Esophagus muscularis mucosa (tissue), 4 donors: ENCODE data around the gene EYA2. TPM values are rescaled to one million over a fixed set of nuclear protein-coding genes. Genes with fewer than 3 reads are reported as not detected.

ENCODE experiments used
- DNase-seq: peaks from one replicate; pipeline ENCODE4 v3.0.0-alpha.2; 2017; ENCODE audit errors: extremely low spot score
- H3K27ac ChIP-seq, 4 donors: fragments of 200-600 bp; sonication (generic); replicated peaks in 1 of 4; 1 replicate in 3 of 4; 2 replicates in 1 of 4; pipeline ENCODE4 v1.5.1; 2016 to 2019; ENCODE audit warnings: mild to moderate bottlenecking in 1 of 4
- H3K27me3 ChIP-seq, 4 donors: fragments of 200-600 bp; sonication (generic); one replicate each; pipeline versions ENCODE4 v1.5.1 to v1.6.0; 2016 to 2019
- H3K36me3 ChIP-seq, 4 donors: fragments of 200-600 bp; sonication (generic); one replicate each; pipeline ENCODE4 v1.5.1; 2016 to 2019
- H3K4me1 ChIP-seq, 4 donors: fragments of 200-600 bp; sonication (generic); one replicate each; pipeline ENCODE4 v1.5.1; 2016 to 2019
- H3K4me3 ChIP-seq, 4 donors: fragments of 200-600 bp; sonication (generic); 1 replicate in 2 of 4; 2 replicates in 2 of 4; pipeline ENCODE4 v1.5.1; 2016 to 2019; ENCODE audit warnings: mild to moderate bottlenecking in 4 of 4, moderate library complexity in 1 of 4
- H3K9me3 ChIP-seq, 4 donors: fragments of 200-600 bp; sonication (generic); 1 replicate in 3 of 4; 2 replicates in 1 of 4; pipeline ENCODE4 v1.5.1; 2016 to 2019
- EP300 ChIP-seq: sonication (generic); formaldehyde crosslinking; IDR thresholded peaks from one replicate; pipeline ENCODE4 v1.6.1; 2017; ENCODE audit warnings: antibody characterized with exemption
- POLR2A ChIP-seq: fragments of 450-650 bp; IDR thresholded peaks from one replicate; pipeline ENCODE4 v1.6.1; 2017; ENCODE audit warnings: antibody characterized with exemption, moderate library complexity, mild to moderate bottlenecking, low read depth
- POLR2AphosphoS5 ChIP-seq, 2 donors: sonication (generic); formaldehyde crosslinking; IDR thresholded peaks; one replicate each; pipeline ENCODE4 v1.6.1; 2017; ENCODE audit warnings: antibody characterized with exemption in 2 of 2
- WGBS: methylation state at CpG from one replicate; pipeline ENCODE4 v1.1.5; 2018; 5-methylcytosine and 5-hydroxymethylcytosine counted together
- intact Hi-C: fragments of 100-400 bp; cut with DNase I; formaldehyde crosslinking; loops from one replicate; pipeline ENCODE4 v1.15.1; 2023
- total RNA-seq, 4 donors: library from RNA; depleted of rRNA; stranded (reverse); fragments of >200 nt; gene quantifications; one replicate each; pipeline versions ENCODE4 v1.1.0 to v1.2.1, GENCODE V29; 2016
- TF ChIP-seq, protein P1 (sequence below), 3 experiments: fragments of 200-600 bp in 2 of 3; fragments of 450-650 bp in 1 of 3; sonication (generic) in 2 of 3; IDR thresholded peaks; one replicate each; pipeline ENCODE4 v1.5.1; 2017 to 2019; ENCODE audit warnings: antibody characterized with exemption in 3 of 3, mild to moderate bottlenecking in 2 of 3, moderate library complexity in 1 of 3

The EYA2 gene
- total RNA-seq, 4 donors from 2014 or later: 1.2 to 5.9 (median 4.2) TPM

GRCh38 chr20:47154089-47154488 lies 259.4 kb downstream of the EYA2 start:
- no peak overlapping the region for H3K27ac ChIP-seq
- H3K4me1 ChIP-seq: no peaks in the 10 kb centered on the region
- no peak overlapping the region for H3K4me3 ChIP-seq
- H3K27me3 ChIP-seq: no peaks in the 10 kb centered on the region
- intact Hi-C loops: no loop called here
- H3K36me3 ChIP-seq: no peaks in the 10 kb centered on the region
- H3K9me3 ChIP-seq: no peaks in the 10 kb centered on the region
- WGBS: 95% methylated on average over 2 of the region's 2 CpGs
- no peak for DNase-seq
- TF ChIP-seq, protein P1, sequence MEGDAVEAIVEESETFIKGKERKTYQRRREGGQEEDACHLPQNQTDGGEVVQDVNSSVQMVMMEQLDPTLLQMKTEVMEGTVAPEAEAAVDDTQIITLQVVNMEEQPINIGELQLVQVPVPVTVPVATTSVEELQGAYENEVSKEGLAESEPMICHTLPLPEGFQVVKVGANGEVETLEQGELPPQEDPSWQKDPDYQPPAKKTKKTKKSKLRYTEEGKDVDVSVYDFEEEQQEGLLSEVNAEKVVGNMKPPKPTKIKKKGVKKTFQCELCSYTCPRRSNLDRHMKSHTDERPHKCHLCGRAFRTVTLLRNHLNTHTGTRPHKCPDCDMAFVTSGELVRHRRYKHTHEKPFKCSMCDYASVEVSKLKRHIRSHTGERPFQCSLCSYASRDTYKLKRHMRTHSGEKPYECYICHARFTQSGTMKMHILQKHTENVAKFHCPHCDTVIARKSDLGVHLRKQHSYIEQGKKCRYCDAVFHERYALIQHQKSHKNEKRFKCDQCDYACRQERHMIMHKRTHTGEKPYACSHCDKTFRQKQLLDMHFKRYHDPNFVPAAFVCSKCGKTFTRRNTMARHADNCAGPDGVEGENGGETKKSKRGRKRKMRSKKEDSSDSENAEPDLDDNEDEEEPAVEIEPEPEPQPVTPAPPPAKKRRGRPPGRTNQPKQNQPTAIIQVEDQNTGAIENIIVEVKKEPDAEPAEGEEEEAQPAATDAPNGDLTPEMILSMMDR (IDR thresholded peaks at IDR 0.05): no peak
- TF ChIP-seq POLR2A: no peak
- TF ChIP-seq POLR2AphosphoS5 (IDR thresholded peaks at IDR 0.05): no peak
- no peak for TF ChIP-seq EP300

GRCh38 chr20:47156301-47157137 lies 261.9 kb downstream of the EYA2 start:
- Histone ChIP-seq H3K9me3 (no peaks in the 10 kb centered on the region), H3K27me3 (no peaks in the 10 kb centered on the region), H3K27ac (no peak overlapping the region), H3K4me1 (no peaks in the 10 kb centered on the region), H3K4me3 (no peak overlapping the region), H3K36me3 (no peaks in the 10 kb centered on the region)
- WGBS: 62% methylated on average over 10 of the region's 10 CpGs
- intact Hi-C loops: no loop called here
- TF ChIP-seq EP300 (no peak), POLR2AphosphoS5 (IDR thresholded peaks at IDR 0.05) (no peak), POLR2A (no peak)
- TF ChIP-seq, protein P1 (IDR thresholded peaks at IDR 0.05): no peak
- DNase-seq: no peak

- no peak overlapping the region for H3K4me3 ChIP-seq
- H3K27ac ChIP-seq: no peak overlapping the region
- DNase-seq: no peak
- WGBS: 86% methylated on average over 5 of the region's 5 CpGs
- H3K4me1 ChIP-seq: no peaks in the 10 kb centered on the region
- intact Hi-C loops: no loop called here
- TF ChIP-seq POLR2AphosphoS5 (IDR thresholded peaks at IDR 0.05): no peak
- TF ChIP-seq POLR2A: no peak
- no peak for TF ChIP-seq EP300
- TF ChIP-seq, protein P1 (IDR thresholded peaks at IDR 0.05): no peak
- H3K27me3 ChIP-seq: no peaks in the 10 kb centered on the region
- no peaks in the 10 kb centered on the region for H3K9me3 ChIP-seq
- no peaks in the 10 kb centered on the region for H3K36me3 ChIP-seq
Measured at GRCh38 chr20:47159166-47159565, 264.5 kb downstream of the EYA2 start.

GRCh38 chr20:47160240-47160639 lies 265.6 kb downstream of the EYA2 start:
- TF ChIP-seq, protein P1 (IDR thresholded peaks at IDR 0.05): no peak
- no peak for TF ChIP-seq POLR2AphosphoS5 (IDR thresholded peaks at IDR 0.05)
- TF ChIP-seq POLR2A: no peak
- no peak for TF ChIP-seq EP300
- H3K36me3 ChIP-seq: no peaks in the 10 kb centered on the region
- no peaks in the 10 kb centered on the region for H3K9me3 ChIP-seq
- no peaks in the 10 kb centered on the region for H3K27me3 ChIP-seq
- 96% methylated on average over 7 of the region's 7 CpGs for WGBS
- no peaks in the 10 kb centered on the region for H3K4me1 ChIP-seq
- intact Hi-C loops: no loop called here
- no peak overlapping the region for H3K27ac ChIP-seq
- no peak overlapping the region for H3K4me3 ChIP-seq
- DNase-seq: no peak

DNA sequence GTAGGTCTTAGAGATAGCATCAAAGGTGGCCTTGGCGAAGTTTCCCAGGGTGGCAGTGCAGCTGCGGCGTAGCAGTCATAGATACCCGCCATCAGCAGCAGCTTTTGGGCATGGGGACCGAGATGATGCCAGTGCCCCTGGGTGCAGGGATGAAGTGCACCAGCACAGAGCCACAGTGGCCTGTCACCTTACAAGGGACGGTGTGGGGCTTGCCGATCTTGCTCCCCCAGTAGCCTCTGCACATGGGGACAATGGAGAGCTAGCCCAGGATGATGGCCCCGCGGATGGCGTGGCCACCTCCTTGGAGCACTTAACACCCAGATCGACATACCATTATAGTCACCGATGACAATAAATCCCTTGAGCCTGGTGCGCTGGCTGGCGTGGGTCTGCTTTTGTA lies 266.3 kb downstream of the EYA2 start:
- H3K36me3 ChIP-seq: no peaks in the 10 kb centered on the region
- 97% methylated on average over 14 of the region's 14 CpGs for WGBS
- no peak for TF ChIP-seq POLR2AphosphoS5 (IDR thresholded peaks at IDR 0.05)
- intact Hi-C loops: no loop called here
- H3K9me3 ChIP-seq: no peaks in the 10 kb centered on the region
- H3K27ac ChIP-seq: no peak overlapping the region
- H3K27me3 ChIP-seq: no peaks in the 10 kb centered on the region
- no peak for DNase-seq
- H3K4me3 ChIP-seq: no peak overlapping the region
- no peaks in the 10 kb centered on the region for H3K4me1 ChIP-seq
